ENCODE measurements around the gene WHAMM.
"Not testable (repeated sequence)": the region's sequence is repeated elsewhere in the genome, so short reads cannot be mapped to it uniquely, and the experiment has no call there.

Gene WHAMM

GRCh38 chr15:82799183-82799841 is 10.1 kb upstream of the WHAMM start:
- in situ Hi-C loops (cut with MboI; ENCODE audit: low sequenced_read_pairs) = no loop called here

DNA sequence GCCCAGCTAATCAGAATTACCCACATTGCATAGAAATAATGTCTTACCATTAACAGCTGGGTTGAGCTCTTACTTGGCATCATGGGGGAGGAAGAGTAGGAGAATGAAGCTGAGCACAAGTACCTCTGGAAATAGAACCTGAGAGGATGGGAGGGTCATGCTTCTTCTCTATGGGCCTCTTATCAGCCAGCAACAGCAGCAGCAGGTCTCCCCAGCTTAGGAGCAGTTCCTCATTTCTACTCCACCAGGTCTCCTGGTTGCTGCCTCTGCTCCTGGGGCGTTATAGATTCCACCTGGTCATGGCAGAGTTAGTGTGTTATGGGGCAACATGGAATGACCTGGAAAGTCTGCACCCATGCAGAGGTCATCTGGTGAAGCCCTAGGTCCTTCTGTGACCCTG is 6.9 kb upstream of the WHAMM start:
- in situ Hi-C loops (cut with MboI; ENCODE audit: low sequenced_read_pairs) = no loop called here

DNA sequence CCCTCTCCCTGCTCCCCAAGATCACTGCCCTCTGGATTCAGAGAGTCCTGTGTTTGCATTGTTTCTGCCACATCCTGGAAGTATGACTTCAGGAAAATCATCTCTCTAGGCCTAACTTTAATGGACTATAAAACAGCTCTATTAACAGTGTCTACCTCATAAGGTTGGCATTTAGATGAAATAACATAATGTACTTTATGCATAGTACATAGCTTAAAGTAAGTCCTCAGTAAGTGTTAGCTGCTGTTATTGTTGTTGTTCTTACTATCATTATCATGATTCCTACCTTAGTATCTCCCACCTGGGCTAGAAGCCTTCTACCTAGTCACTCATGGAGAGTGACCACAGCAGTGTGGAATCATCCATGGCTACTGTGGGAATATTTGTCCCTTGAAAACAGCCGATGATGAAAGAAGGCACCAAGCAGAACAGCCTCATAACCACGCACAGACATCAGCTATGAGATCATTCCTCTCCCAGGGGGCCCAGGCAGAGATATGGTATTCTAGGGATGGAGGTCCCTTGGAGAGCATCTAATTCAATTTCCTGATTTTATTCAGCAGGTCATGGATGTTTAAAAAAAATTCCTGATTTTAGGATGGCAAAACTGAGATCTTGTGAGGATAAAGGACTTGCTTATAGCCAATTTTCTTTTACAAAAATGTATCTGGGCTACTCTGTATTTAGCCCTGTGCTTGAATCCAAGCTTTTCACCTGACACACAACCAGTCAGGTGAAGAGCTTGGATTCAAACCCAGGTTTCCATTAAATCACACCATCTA is 5.4 kb upstream of the WHAMM start:
- in situ Hi-C loops (cut with MboI; ENCODE audit: low sequenced_read_pairs) = no loop called here

DNA sequence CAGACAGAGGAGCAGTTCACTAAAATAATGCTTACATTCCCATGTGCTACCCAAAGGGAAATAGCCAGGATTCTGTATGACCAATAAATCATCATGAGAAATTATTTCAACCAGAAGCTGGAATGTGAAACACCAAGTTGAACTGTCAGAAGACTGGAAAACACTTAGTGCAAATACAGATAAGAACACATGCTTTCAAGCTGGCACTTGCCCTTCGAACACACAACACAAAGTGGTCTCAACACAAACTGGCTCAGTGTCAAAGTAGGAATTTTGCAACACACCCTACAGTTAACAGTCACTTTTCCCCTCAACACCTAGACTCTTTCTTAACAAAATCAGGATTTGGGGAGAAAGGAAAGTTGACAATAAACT is 4.9 kb upstream of the WHAMM start:
- in situ Hi-C loops (cut with MboI; ENCODE audit: low sequenced_read_pairs) = no loop called here

DNA sequence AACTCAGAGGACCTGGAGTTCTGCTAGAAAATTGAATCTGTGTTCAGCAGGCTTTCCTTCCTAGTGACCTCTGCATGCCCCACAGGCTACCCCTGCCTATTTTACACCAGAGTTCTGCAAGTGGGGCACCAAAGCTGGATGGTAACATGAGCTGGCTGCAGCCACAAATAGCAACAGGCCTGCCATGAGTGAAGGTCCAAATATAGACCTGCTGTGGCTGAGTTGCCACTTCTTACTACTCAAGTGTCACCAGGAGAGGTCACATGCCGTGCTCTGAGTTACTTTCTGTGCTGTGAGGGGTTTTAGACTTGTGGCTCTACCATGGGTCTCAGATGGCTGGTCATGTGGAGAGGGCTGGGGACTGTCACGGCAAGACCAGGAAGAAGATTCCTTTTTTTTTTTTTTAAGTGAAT is 3.4 kb upstream of the WHAMM start, which contains the start of gene FSD2:
Gene FSD2 (minus strand): TSS at position 76 of the 413 bp plus-strand sequence. CDS start 18,679 bp downstream, outside the sequence.
- in situ Hi-C loops (cut with MboI; ENCODE audit: low sequenced_read_pairs) = no loop called here

- in situ Hi-C loops (cut with MboI; ENCODE audit: low sequenced_read_pairs) = no loop called here
Observed at GRCh38 chr15:82807920-82808633, 1.4 kb upstream of the WHAMM start.

GRCh38 chr15:82808634-82809041 is 790 bp upstream of the WHAMM start:
- in situ Hi-C loops (cut with MboI; ENCODE audit: low sequenced_read_pairs) = no loop called here

- in situ Hi-C loops (cut with MboI; ENCODE audit: low sequenced_read_pairs) = no loop called here
Observed at GRCh38 chr15:82810061-82810889, 847 bp downstream of the WHAMM start.

DNA sequence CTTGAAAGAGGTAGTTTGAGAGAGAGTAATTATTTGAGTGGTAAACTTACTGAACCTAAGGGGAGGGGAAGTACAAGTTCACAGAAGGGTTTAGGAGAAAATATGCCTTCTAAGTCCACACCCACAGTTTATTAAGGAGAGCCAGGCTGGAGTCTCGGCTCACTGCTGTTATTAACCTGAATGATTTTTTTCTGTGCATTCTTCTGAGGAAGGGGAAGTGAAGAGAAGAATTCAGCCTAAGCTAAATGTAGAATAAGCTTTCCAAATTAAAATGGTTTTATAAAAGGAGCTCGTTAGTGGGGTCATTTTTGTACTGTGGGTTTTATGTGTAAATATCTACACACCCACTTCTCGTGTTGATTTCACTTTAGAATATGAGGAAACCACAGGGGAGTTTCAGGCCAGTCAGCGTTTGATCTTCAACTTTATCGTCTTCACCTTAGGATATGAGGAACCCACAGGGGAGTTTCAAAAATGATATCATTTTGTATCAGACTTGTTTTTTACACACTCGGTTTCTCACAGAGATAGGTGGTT is 1.5 kb downstream of the WHAMM start:
- in situ Hi-C loops (cut with MboI; ENCODE audit: low sequenced_read_pairs) = no loop called here

GRCh38 chr15:82812994-82813393 is 3.6 kb downstream of the WHAMM start:
- in situ Hi-C loops (cut with MboI; ENCODE audit: low sequenced_read_pairs) = no loop called here

GRCh38 chr15:82820128-82820527 is 10.7 kb downstream of the WHAMM start:
- in situ Hi-C loops (cut with MboI; ENCODE audit: low sequenced_read_pairs) = no loop called here

DNA sequence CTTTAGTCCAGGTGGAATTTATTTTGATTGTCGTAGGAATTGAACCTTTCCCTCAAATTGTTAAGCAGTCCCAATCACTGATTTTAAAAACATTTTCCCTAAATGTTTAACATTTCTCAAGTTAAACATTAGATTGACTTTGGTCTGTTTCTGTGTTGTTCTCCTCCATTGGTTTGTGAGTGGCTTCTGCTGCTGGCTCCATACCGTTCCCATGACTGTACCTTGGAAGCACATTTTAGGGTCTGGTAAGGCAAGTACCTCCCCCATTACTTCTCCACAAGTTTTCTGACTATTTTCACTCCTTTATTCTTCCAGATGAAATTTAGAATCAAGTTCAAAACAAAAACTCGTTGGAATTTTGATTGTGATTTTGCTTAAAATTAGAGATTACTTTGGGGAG is 12.0 kb downstream of the WHAMM start:
- in situ Hi-C loops (cut with MboI; ENCODE audit: low sequenced_read_pairs) = not testable (repeated sequence)

- in situ Hi-C loops (cut with MboI; ENCODE audit: low sequenced_read_pairs) = not testable (repeated sequence)
Observed at GRCh38 chr15:82821851-82822250, 12.4 kb downstream of the WHAMM start.

DNA sequence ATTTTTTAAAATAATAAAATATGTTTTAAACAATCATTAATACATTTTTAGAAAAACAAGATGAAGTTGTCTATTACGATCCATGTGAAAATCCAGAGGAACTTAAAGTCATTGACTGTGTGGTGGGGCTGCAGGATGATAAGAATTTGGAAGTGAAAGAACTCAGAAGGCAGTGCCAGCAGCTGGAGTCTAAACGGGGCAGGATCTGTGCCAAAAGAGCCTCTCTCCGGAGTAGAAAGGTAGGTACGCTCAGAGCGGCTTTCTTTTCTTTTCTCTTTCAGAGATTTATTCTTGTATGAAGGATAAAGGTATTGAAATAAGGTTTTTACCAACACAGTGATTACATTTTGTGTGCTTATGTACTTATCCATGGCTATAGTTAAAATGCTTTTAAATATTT is 13.6 kb downstream of the WHAMM start:
- in situ Hi-C loops (cut with MboI; ENCODE audit: low sequenced_read_pairs) = no loop called here

GRCh38 chr15:82828075-82828474 is 18.6 kb downstream of the WHAMM start:
- in situ Hi-C loops (cut with MboI; ENCODE audit: low sequenced_read_pairs) = no loop called here

GRCh38 chr15:82829234-82829633 is 19.8 kb downstream of the WHAMM start:
- in situ Hi-C loops (cut with MboI; ENCODE audit: low sequenced_read_pairs) = no loop called here

GRCh38 chr15:82830427-82831173 is 21.2 kb downstream of the WHAMM start:
- in situ Hi-C loops (cut with MboI; ENCODE audit: low sequenced_read_pairs) = no loop called here

GRCh38 chr15:82831894-82832600 is 22.6 kb downstream of the WHAMM start:
- in situ Hi-C loops (cut with MboI; ENCODE audit: low sequenced_read_pairs) = no loop called here

GRCh38 chr15:82832601-82833361 is 23.4 kb downstream of the WHAMM start:
- in situ Hi-C loops (cut with MboI; ENCODE audit: low sequenced_read_pairs) = no loop called here
